Measurements from ENCODE around the gene C16orf96. TPM values are rescaled to one million over a fixed set of nuclear protein-coding genes. Genes with fewer than 3 reads are reported as not detected.
A peak's percentile ranks its signal among the peaks of the same experiment; 100 is the strongest.

Gene C16orf96
- total and polyA plus RNA-seq, 2 experiments from 2014 or later, result 0.37 to 2.2 TPM

- TF ChIP-seq ZNF462 (CRISPR knock-in tag; IDR thresholded peaks at IDR 0.05), result no peak
- no peak for TF ChIP-seq CREB1 (CRISPR knock-in tag; IDR thresholded peaks at IDR 0.05; ENCODE audit: low read depth)
- no peak for TF ChIP-seq EZH2phosphoT487 (IDR thresholded peaks at IDR 0.05; ENCODE audit: unreplicated experiment)
- no peak for TF ChIP-seq POLR2AphosphoS5 (IDR thresholded peaks at IDR 0.05; ENCODE audit: low read depth)
Measured at GRCh38 chr16:4640572-4641305, 84.6 kb downstream of the C16orf96 start (continued).

- no peak for ATAC-seq
- H3K36me3 ChIP-seq (ENCODE audit: insufficient read depth), result no peaks in the 10 kb centered on the region
- H3K4me2 ChIP-seq, result no peak overlapping the region
- no peaks in the 10 kb centered on the region for H3K9me3 Mint-ChIP-seq
- H3K9me2 ChIP-seq (ENCODE audit: insufficient read depth), result no peaks in the 10 kb centered on the region
- H3K27ac ChIP-seq (ENCODE audit: low read depth), result 0 out of 2 replicates have a peak overlapping the region, but pooled peaks have one; percentile 32
- H3K4me3 Mint-ChIP-seq, result no peak overlapping the region
- H3F3A ChIP-seq (replicated peaks; ENCODE audit: low read depth), result 0 out of 2 replicates have a peak, but pooled peaks cover 2% of the 10 kb centered on the region
- H4K20me1 ChIP-seq (replicated peaks; ENCODE audit: insufficient read depth), result peaks cover 4% of the 10 kb centered on the region
- no peaks in the 10 kb centered on the region; the same call in 2 of the 3 replicates for H3K36me3 Mint-ChIP-seq (ENCODE audit: low read depth)
- DNase-seq (ENCODE audit: low spot score), result no peak
- no peaks in the 10 kb centered on the region for H3K4me1 ChIP-seq (ENCODE audit: insufficient read depth)
- peaks cover 89% of the 10 kb centered on the region for H3K79me2 ChIP-seq (replicated peaks; ENCODE audit: insufficient read depth)
- H3K27me3 ChIP-seq (ENCODE audit: insufficient read depth), result no peaks in the 10 kb centered on the region
- H3K27me3 Mint-ChIP-seq (ENCODE audit: insufficient read depth, low read depth, poor library complexity), result peaks cover 10% of the 10 kb centered on the region
- H3K27ac Mint-ChIP-seq, result no peak overlapping the region
- peaks cover 5% of the 10 kb centered on the region; the same call in 2 of the 3 replicates for H3K4me1 Mint-ChIP-seq
- no peak overlapping the region for H3K4me3 ChIP-seq
- H2AFZ ChIP-seq, result no peak overlapping the region
- TF ChIP-seq ETS1 (IDR thresholded peaks at IDR 0.05) (no peak), STAT1 (IDR thresholded peaks at IDR 0.05; ENCODE audit: unreplicated experiment) (no peak), ZNF462 (CRISPR knock-in tag; IDR thresholded peaks at IDR 0.05) (no peak), JUNB (IDR thresholded peaks at IDR 0.05; ENCODE audit: unreplicated experiment) (no peak), EZH2 (IDR thresholded peaks at IDR 0.05; ENCODE audit: low read depth, unreplicated experiment) (no peak), CREB1 (CRISPR knock-in tag; IDR thresholded peaks at IDR 0.05; ENCODE audit: low read depth) (no peak)
Measured at GRCh38 chr16:4641306-4641687, 85.2 kb downstream of the C16orf96 start.

Measured in GM23338 (cell line).